ENCODE data around the gene VAX1.

GRCh38 chr10:117175901-117176534 lies 37.9 kb upstream of the VAX1 start:
- TF ChIP-seq POLR2AphosphoS5 (IDR thresholded peaks at IDR 0.05), result no peak
- peak; percentile 10 to 80 (median 69) for TF ChIP-seq CTCF (IDR thresholded peaks at IDR 0.05 in 8 of 11, conservative IDR thresholded peaks at IDR 0.05 in 3 of 11)
